Peyer's patch (tissue), 4 donors: ENCODE results near the gene FNDC5. TPM values are rescaled to one million over a fixed set of nuclear protein-coding genes. Genes with fewer than 3 reads are reported as not detected.
A peak's percentile ranks its signal among the peaks of the same experiment; 100 is the strongest.

Experiments used
- DNase-seq, 3 donors: peaks; one replicate each; pipeline ENCODE4 v3.0.0-alpha.2; 2017 to 2019
- H3K27ac ChIP-seq, 4 donors: fragments of 200-600 bp; sonication (generic); one replicate each; pipeline ENCODE4 v1.5.1; 2016 to 2019
- H3K27me3 ChIP-seq, 2 donors: fragments of 200-600 bp; sonication (generic); one replicate each; pipeline ENCODE4 v1.5.1; 2019
- H3K36me3 ChIP-seq, 3 donors: fragments of 200-600 bp; sonication (generic); one replicate each; pipeline ENCODE4 v1.5.1; 2016 to 2019
- H3K4me1 ChIP-seq, 4 donors: fragments of 200-600 bp; sonication (generic); one replicate each; pipeline ENCODE4 v1.5.1; 2016 to 2019
- H3K4me3 ChIP-seq, 4 donors: fragments of 200-600 bp; sonication (generic); 1 replicate in 3 of 4; 2 replicates in 1 of 4; pipeline ENCODE4 v1.5.1; 2016 to 2019; ENCODE audit warnings: mild to moderate bottlenecking in 1 of 4
- H3K9me3 ChIP-seq, 4 donors: fragments of 200-600 bp; sonication (generic); one replicate each; pipeline ENCODE4 v1.5.1; 2016 to 2019; ENCODE audit warnings: mild to moderate bottlenecking in 1 of 4
- POLR2A ChIP-seq, 2 donors: fragments of 450-650 bp; IDR thresholded peaks; one replicate each; pipeline ENCODE4 v1.5.1; 2017; ENCODE audit warnings: antibody characterized with exemption in 2 of 2, mild to moderate bottlenecking in 2 of 2, moderate library complexity in 2 of 2
- total RNA-seq, 4 donors: library from RNA; depleted of rRNA; stranded (reverse); fragments of >200 nt; gene quantifications; one replicate each; pipeline ENCODE4 v1.1.0, GENCODE V29; 2016
- TF ChIP-seq, protein P1 (sequence below), 6 experiments: fragments of 450-650 bp in 4 of 6; fragments of 200-600 bp in 2 of 6; sonication (generic) in 1 of 6; IDR thresholded peaks; one replicate each; pipeline ENCODE4 v1.5.1; 2017 to 2019; ENCODE audit warnings: antibody characterized with exemption in 6 of 6, mild to moderate bottlenecking in 3 of 6, moderate library complexity in 1 of 6

The FNDC5 gene
- total RNA-seq, 4 donors from 2014 or later: 1.8 TPM; not detected in 3

DNA sequence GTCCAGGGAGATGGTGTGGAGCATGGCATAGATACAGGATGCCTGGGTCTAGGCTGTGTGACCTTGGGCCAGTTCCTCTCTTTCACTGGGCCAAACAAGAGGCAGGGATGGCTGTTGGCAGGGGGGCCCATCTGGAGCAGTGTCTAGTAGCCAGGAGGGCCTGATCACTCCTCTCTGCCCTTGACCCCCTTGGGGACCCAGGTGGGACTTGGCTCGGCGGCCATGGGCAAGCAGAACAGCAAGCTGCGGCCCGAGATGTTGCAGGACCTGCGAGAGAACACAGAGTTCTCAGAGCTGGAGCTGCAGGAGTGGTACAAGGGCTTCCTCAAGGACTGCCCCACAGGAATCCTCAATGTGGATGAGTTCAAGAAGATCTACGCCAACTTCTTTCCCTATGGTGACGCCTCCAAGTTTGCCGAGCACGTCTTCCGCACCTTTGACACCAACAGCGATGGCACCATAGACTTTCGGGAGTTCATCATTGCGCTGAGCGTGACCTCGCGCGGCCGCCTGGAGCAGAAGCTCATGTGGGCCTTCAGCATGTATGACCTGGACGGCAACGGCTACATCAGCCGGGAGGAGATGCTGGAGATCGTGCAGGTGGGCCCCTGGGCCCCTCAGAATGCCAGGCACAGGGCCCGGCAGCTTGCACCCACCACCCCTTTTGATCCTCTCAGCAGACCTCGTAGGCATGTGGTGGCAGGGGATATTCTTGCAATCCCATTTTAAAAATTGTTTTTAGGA, 18.1 kb upstream of the FNDC5 start:
- no peak overlapping the region for H3K4me3 ChIP-seq
- H3K36me3 ChIP-seq: no peaks in the 10 kb centered on the region
- DNase-seq: peak in 1 of 3 donors; percentile 29
- H3K27ac ChIP-seq: no peak overlapping the region
- H3K9me3 ChIP-seq: no peaks in the 10 kb centered on the region
- TF ChIP-seq POLR2A (IDR thresholded peaks at IDR 0.05): no peak
- TF ChIP-seq, protein P1, sequence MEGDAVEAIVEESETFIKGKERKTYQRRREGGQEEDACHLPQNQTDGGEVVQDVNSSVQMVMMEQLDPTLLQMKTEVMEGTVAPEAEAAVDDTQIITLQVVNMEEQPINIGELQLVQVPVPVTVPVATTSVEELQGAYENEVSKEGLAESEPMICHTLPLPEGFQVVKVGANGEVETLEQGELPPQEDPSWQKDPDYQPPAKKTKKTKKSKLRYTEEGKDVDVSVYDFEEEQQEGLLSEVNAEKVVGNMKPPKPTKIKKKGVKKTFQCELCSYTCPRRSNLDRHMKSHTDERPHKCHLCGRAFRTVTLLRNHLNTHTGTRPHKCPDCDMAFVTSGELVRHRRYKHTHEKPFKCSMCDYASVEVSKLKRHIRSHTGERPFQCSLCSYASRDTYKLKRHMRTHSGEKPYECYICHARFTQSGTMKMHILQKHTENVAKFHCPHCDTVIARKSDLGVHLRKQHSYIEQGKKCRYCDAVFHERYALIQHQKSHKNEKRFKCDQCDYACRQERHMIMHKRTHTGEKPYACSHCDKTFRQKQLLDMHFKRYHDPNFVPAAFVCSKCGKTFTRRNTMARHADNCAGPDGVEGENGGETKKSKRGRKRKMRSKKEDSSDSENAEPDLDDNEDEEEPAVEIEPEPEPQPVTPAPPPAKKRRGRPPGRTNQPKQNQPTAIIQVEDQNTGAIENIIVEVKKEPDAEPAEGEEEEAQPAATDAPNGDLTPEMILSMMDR (IDR thresholded peaks at IDR 0.05): no peak
- H3K27me3 ChIP-seq: peaks cover 0 to 16% of the 10 kb centered on the region in 2 donors
- peaks cover 0 to 30% (median 7%) of the 10 kb centered on the region in 4 donors for H3K4me1 ChIP-seq

DNA sequence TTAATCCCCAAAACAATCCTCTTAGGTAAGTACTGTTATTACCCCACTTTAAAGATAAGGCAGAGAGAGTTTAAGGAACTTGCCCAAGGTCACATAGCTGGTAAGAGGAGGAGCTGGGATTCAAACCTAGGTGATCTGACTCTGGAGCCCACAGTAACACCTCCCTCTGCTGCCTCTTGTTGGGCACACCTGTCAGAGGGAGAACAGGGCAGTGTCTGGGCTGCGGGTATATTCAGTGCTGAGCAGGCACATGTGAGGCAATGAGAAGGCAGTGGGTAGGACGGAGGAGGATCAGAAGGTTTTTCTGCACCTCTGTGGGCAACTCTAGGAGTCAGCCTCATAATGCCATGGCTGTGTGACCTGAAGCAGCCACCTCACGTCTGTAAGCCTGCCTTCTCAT, 17.4 kb upstream of the FNDC5 start:
- Histone ChIP-seq H3K4me1 (peaks cover 0 to 23% (median 5%) of the 10 kb centered on the region in 4 donors), H3K9me3 (no peaks in the 10 kb centered on the region), H3K36me3 (no peaks in the 10 kb centered on the region), H3K4me3 (no peak overlapping the region), H3K27ac (no peak overlapping the region), H3K27me3 (peaks cover 0 to 16% of the 10 kb centered on the region in 2 donors)
- TF ChIP-seq, protein P1 (IDR thresholded peaks at IDR 0.05): no peak
- TF ChIP-seq POLR2A (IDR thresholded peaks at IDR 0.05): no peak
- no peak for DNase-seq

DNA sequence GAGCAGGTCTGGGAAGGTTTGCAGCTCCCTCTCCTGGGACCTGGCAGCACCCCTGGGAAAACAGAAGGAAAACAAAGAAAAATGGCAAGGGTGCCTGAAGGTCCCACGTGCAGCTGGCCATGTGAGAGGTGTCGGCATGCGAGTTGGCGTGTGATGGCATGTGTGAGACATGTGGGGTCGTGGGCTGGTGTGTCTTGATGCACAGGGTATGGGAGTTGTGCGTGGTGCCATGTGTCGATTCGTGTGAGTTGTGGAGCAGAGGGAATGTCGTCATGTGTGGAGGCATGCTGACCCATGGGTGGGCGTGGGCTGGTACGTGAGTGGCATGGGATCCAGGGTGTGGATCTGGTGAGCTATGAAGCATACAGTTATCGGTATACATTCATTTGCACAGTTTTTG, 16.9 kb upstream of the FNDC5 start:
- DNase-seq: no peak

DNA sequence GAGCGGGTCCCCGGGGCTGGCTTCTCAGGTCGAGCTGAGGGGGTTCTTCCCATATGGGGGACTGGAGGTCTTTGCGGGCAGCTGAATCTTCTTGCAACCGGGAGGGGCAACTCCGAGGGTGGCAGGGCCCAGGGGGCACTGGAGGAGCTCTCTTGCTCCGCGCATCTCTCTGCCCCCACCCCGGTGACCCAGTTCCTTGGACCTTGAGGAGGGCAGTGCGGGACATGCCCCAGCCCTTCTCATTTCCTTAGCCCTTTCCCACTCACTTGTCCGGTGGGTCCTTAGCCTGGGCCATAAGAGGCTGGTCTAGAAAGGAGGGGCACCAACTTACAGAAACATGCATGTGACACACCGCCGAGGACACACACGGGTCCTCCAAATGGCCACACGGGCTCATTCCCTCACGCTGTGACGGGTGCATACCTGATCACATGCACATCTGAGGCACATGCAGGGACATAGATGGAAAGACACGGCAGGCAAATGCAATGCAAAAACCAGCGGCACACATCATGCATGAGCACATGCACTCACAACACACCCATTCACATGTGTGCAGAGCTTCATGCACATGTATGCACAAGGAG, 16.2 kb upstream of the FNDC5 start:
- Histone ChIP-seq H3K9me3 (no peaks in the 10 kb centered on the region), H3K36me3 (no peaks in the 10 kb centered on the region), H3K4me3 (peak overlapping the region in 2 of 4 donors; percentile 25 to 35), H3K27me3 (peaks cover 0 to 16% of the 10 kb centered on the region in 2 donors), H3K27ac (no peak overlapping the region), H3K4me1 (peaks cover 0 to 19% (median 3%) of the 10 kb centered on the region in 4 donors)
- peak in 1 of 3 donors; percentile 42 for DNase-seq
- TF ChIP-seq, protein P1 (IDR thresholded peaks at IDR 0.05): no peak
- no peak for TF ChIP-seq POLR2A (IDR thresholded peaks at IDR 0.05)

More for the DNA sequence above, 16.9 kb upstream of the FNDC5 start:
- TF ChIP-seq, protein P1 (IDR thresholded peaks at IDR 0.05): no peak
- no peak for TF ChIP-seq POLR2A (IDR thresholded peaks at IDR 0.05)
- no peaks in the 10 kb centered on the region for H3K9me3 ChIP-seq
- peaks cover 0 to 18% (median 3%) of the 10 kb centered on the region in 4 donors for H3K4me1 ChIP-seq
- H3K27me3 ChIP-seq: peaks cover 0 to 16% of the 10 kb centered on the region in 2 donors
- no peaks in the 10 kb centered on the region for H3K36me3 ChIP-seq
- H3K27ac ChIP-seq: no peak overlapping the region
- no peak overlapping the region for H3K4me3 ChIP-seq

DNA sequence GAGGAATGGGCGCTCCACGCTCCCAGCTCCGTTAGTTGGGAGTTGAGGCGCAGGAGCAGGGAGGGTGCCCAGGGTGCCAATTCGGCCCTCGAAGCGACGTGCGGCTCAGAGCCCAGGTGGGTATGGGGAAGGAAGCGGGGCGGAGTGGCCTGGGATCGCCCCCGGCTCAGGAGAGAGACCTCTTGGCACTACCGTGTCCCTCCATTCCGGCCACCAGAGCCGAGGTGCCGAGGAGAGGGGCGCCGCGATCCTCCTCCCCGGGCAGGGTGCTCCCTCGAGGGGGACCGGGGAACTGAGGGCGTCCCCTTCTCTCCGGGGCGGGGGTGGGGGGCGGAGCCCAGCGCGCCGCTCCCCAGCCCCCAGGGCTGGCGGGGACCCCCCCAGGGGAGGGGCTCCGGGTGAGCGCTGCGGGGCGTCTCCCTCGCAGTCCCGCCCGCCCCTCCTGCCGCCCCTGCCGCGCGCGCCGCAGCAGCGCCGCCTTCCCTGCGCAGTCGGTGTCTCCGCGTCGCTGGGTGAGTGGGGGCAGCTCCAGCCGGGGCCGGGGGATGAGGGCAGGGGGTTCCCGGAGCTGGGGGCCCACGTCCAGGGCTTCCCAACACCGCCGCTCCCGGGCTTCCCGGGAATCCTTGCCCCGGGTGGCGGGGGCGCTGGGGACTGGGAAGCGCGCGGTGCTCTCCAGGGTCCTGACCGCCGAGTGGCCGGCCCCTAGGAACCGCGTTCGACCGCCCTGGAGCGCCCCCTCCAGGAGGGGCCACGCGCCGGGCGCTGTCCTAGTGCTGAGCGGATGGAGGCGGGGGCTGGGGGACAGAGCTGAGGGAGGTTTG, 15.5 kb upstream of the FNDC5 start, which contains the start of gene HPCA:
Gene HPCA, plus strand, starts transcription at position 488 of the 824 bp plus-strand sequence. CDS start 2,408 bp downstream, outside the sequence.
- H3K36me3 ChIP-seq: no peaks in the 10 kb centered on the region
- H3K27me3 ChIP-seq: peaks cover 0 to 16% of the 10 kb centered on the region in 2 donors
- H3K27ac ChIP-seq: no peak within 1 kb of the TSS
- DNase-seq: peak in 2 of 3 donors; percentile 57 to 76
- H3K9me3 ChIP-seq: no peaks in the 10 kb centered on the region
- TF ChIP-seq, protein P1 (IDR thresholded peaks at IDR 0.05): peak in 4 of 6 experiments; percentile 15 to 51 (median 41)
- TF ChIP-seq POLR2A (IDR thresholded peaks at IDR 0.05): no peak
- H3K4me3 ChIP-seq: peak within 1 kb of the TSS in 2 of 4 donors; percentile 25 to 35
- H3K4me1 ChIP-seq: peaks cover 0 to 19% (median 3%) of the 10 kb centered on the region in 4 donors
